CD1c-positive myeloid dendritic cell (primary cell): Measurements from ENCODE around the gene UMAD1.

Source experiments
- DNase-seq: peaks from one replicate; pipeline ENCODE4 v3.0.0-alpha.2; 2016; ENCODE audit errors: extremely low spot score

The UMAD1 gene

GRCh38 chr7:7921830-7922229 is 281.3 kb downstream of the UMAD1 start:
- DNase-seq, result no peak

GRCh38 chr7:7922684-7923385 is 282.3 kb downstream of the UMAD1 start:
- DNase-seq, result no peak

- DNase-seq, result no peak
Measured at GRCh38 chr7:7923818-7924217, 283.3 kb downstream of the UMAD1 start.

GRCh38 chr7:7924303-7924702 is 283.8 kb downstream of the UMAD1 start:
- no peak for DNase-seq
